HG03025 (cell line): ENCODE results near the gene ADNP2.

Source experiments
- ATAC-seq: cut with Tn5 transposase; IDR thresholded peaks from one replicate; pipeline ENCODE4 v1.9.1; 2021; ENCODE audit warnings: mild to moderate bottlenecking, moderate library complexity; ENCODE audit not compliant: unreplicated experiment, low FRiP score

The ADNP2 gene

GRCh38 chr18:80168346-80168745, 59.3 kb downstream of the ADNP2 start:
- ATAC-seq: no peak

DNA sequence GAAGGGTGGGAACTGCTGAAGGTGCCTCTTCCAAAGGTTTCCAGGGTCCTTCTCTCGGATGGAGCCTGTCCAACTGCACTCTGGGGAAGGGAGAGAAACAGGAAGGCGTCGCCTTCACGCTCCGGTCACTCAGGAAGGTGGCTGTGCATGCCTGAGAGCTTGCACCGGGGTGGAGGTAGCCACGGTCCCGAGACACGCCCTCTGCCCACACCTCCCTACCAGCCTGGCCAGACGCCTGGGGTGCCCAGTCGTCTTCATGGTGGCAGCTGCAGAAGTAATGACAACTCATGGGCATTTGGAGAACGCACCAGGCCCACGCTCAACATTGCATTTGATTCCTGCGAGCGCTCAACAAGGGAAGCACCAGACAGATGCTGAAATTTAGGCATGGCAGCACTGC, 59.9 kb downstream of the ADNP2 start:
- no peak for ATAC-seq

- no peak for ATAC-seq
Observed at GRCh38 chr18:80169607-80170006, 60.5 kb downstream of the ADNP2 start.

DNA sequence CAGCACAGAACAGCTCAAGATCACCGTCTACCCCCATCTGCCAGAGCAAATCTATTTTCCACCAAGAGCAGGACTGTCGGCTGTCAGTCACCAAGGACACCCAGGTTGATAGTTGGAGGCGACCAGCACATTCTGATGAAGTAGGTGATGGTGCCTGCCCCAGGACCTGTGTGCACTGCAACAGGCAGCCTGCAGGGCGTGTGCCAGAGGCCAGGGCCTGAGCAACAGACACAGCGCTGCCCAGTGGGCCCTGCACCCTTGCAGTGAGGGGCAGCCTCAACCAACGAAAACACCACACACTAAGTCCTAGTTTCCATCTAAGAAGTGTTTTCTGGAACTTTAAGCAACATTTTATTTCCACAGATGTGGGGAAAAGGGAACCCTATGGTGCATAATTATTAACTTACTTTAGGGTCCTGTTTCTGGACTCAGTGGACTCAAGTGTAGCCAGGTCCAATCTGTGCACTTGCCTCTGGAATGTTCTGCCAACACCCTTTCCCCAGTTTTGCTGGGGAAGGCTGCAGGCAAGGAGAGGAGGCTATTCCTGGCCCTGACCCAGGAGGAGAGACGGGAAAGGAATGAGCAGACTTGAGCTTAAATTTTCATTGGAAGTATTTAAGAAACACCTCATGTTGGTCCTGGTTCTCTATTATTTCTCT, 61.5 kb downstream of the ADNP2 start:
- no peak for ATAC-seq

GRCh38 chr18:80171054-80171872, 62.2 kb downstream of the ADNP2 start:
- no peak for ATAC-seq

GRCh38 chr18:80172056-80172455, 63.0 kb downstream of the ADNP2 start:
- ATAC-seq: no peak

DNA sequence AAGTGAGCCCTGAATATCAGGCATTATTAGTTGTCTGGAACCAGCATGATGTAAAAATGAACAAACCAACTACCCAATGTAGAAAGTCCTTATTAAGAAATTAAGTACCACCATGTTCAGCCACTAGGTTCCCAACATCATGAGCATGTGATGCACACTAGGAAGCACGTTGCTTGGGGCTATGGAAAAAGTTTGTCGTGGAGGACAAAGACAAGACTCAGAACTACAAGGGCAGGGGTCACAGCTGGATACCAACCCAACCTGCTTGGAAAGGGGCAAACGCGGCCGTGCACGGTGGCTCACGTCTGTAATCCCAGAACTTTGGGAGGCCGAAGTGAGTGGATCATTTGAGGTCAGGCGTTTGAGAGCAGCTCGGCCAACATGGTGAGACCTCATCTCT, 64.0 kb downstream of the ADNP2 start:
- no peak for ATAC-seq

DNA sequence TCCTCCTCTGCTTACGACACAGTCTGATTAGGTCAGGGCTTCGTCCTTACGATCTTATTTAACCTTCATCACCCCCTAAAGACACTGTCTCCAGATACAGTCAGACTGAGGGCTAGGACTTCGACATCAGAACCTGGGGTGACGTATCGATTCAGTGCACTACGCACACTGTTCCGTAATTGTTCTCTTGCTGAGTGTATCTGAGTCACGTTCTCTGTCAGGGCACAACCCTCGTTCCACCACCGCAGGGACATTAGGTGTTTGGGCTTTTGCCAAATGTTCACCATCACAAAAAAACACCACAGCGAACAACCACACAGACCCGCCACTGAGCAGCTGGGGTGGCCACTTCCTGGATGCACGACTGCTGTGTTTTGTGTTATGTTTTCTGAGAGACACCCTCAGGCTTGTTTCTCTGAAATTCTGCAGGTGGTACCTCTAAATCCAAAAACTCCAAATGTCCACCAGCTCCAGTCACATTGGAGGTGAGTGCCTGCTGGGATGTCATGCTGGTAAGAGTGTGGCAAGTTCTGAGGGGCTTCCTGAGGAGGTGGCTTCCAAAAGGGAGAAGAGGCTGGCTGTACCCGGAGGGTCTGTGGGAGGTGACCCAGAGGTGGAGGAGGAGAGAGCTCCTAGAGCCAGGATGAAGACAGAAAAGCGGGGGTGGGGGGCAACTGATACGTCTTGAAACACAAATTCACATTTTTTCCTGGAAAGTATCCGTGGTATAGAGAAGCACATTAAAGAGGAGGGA, 66.6 kb downstream of the ADNP2 start:
- ATAC-seq: no peak

GRCh38 chr18:80176334-80177073, 67.4 kb downstream of the ADNP2 start:
- no peak for ATAC-seq

DNA sequence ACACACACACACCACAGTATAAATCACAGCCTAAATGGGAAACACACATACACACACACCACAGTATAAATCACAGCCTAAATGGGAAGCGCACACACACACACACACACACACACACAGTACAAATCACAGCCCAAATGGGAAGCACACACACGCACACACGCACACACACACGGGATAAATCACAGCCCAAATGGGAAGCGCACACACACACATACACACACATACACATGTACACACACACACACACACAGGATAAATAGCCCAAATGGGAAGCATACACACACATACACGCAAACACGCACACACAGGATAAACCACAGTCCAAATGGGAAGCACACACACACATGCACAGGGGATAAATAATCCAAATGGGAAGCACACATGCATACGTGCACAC, 68.1 kb downstream of the ADNP2 start:
- ATAC-seq: no peak

DNA sequence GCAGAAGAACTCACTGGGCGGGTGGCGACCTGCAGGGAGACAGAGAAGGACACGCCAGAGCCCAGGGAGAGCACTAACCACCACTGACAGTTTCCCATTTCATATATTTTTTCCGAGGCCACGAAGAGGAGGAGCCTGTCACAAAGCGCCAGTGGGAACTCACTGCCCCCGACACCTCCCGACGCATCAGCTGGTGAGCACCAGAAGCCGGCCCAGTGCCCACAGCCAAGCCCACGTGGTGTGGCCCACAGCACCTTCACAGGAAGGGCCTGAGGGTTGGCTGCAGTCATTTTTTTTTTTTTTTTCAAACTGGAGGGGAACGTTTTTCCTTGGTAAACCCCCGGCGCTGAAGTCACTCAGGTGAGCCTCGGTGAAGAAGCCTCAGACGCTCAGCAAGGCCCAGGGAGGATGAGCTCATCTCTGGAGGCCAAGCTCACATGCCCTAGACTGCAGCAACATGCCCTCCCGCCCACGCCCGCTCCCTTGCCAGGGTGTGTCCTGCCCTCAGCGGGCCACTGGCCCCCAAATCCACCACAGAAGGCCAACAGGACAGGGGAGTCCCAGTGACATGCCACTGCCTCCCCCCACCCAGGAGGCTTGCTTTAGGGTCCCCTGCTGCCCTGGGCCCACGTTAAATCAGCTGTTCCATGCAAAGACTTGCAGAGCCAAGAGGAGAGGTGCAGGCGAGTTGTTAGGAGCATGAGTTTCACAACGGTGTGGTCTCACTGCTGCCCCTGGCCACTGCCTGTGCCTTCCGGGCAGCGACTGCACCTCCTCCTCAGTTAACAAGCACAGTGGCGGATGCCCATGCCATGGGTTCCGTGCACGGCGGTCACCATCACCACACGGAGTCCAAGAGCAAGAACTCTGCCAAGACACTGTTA, 70.1 kb downstream of the ADNP2 start:
- no peak for ATAC-seq

- no peak for ATAC-seq
Observed at GRCh38 chr18:80179857-80180558, 70.9 kb downstream of the ADNP2 start.

GRCh38 chr18:80180778-80181564, 71.9 kb downstream of the ADNP2 start:
- ATAC-seq: no peak

DNA sequence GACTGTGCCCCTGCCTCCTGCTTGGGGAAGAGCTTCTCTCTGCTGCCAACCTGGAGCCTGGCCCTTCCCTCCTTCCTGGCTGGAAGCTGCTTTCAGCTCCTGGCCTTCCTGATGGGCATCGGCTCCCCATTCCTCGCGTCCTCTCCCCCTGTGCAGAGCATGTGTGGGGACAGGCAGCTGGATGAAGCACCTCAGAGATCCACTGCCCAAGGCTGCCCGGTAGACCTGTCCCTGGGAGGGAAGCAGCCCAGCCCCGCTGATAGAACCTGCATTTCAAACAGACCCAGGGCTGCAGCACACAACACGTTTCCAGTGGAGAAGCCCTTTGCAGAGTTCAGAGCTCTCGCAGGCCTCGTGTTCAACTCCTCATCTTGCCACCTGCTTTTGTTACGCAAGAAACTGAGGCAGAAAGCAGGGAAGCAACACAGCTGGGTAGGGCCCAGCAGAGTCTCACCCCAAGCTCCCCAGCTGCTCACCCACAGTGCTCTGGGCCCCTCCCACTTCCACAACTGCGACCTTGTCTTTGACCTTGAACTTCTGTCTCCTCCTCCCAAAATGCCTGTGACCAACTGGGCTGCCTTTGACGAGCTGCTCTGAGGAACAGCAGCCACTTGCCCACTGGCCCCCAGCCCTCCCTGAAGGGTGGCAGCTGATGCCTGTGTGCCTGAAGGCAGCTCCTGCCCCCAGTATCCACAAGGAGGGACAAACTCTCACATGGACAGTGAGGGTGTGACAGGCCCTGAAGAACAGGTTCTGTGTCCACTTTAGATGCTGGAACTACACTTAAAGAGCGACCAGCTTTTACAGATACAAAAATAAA, 72.8 kb downstream of the ADNP2 start:
- ATAC-seq: no peak

DNA sequence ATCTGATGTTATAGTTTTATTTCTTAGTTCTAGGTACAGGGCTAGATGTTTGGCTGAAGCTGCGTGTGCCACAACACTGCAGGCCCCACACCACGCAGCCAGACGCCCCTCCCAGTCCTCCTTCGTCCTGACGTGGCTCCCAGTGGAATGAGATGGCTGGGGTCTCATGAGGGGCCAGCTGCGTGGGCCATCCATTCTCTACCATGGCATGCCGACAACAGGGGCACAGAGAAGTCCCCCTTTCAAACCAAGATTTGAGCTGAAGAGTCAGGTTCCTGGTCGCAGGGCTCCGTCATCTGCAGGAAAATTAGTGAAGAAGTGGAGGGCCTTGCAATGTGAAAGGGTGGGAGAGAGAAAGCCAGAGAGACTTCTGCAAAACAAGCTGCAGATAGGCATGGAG, 73.8 kb downstream of the ADNP2 start:
- no peak for ATAC-seq

GRCh38 chr18:80183273-80184050, 74.4 kb downstream of the ADNP2 start:
- no peak for ATAC-seq

GRCh38 chr18:80184243-80184772, 75.2 kb downstream of the ADNP2 start:
- ATAC-seq: no peak
